ELF-1 (cell line): Measurements from ENCODE around the gene ZNF276.
"Not testable (repeated sequence)": the region's sequence is repeated elsewhere in the genome, so short reads cannot be mapped to it uniquely, and the experiment has no call there.

Source experiments
- DNase-seq: peaks from one replicate; pipeline ENCODE4 v3.0.0-alpha.2; 2016; ENCODE audit warnings: low read depth, low spot score

Gene ZNF276

DNA sequence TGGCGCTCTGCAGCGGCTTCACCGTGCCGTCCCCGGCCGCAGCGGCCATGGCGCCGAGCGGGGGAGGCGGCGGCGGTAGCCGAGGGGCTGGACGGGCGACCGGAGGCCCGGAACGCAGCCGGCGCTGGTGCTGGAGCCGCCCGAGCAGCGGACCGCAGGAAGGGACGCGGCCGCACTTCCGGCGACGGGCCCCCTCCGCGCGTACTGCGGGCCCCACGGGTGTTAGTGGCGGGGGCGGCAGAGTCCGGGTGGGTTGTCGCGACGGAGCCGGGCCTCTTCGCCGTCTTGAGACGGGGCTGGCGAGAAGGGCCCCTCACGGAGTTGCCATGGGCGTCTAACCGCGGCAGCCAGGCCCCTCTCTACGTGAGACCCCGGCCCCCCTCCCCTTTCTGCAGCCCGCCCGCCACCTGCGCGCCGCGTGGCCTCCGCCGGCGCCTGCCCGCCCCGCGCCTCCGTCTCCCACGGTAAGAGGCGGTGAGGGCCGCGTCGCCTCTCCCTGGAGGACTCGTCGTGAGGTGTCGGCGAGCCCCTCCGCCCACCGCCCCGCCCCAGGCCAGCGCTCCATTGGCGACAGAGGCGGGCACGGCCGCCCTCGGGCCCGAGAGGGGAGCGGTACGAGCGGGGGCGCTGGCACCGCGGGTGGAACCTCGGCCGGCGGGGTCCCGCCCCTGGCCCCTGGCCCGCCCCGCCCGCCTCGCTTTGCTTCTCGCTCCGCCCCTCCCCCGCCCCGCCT is at the start of gene ZNF276, which contains the start of gene VPS9D1:
Gene ZNF276 (plus strand): TSS at position 725 of the 733 bp plus-strand sequence. CDS start 104 bp downstream, outside the sequence.
Gene VPS9D1 (minus strand): TSS at position 86 of the 733 bp plus-strand sequence. CDS start 37 bp downstream, at position 49.
- peak; percentile 79 for DNase-seq

- DNase-seq, result not testable (repeated sequence)
Measured at GRCh38 chr16:89671565-89671964, 49.8 kb upstream of the ZNF276 start.

DNA sequence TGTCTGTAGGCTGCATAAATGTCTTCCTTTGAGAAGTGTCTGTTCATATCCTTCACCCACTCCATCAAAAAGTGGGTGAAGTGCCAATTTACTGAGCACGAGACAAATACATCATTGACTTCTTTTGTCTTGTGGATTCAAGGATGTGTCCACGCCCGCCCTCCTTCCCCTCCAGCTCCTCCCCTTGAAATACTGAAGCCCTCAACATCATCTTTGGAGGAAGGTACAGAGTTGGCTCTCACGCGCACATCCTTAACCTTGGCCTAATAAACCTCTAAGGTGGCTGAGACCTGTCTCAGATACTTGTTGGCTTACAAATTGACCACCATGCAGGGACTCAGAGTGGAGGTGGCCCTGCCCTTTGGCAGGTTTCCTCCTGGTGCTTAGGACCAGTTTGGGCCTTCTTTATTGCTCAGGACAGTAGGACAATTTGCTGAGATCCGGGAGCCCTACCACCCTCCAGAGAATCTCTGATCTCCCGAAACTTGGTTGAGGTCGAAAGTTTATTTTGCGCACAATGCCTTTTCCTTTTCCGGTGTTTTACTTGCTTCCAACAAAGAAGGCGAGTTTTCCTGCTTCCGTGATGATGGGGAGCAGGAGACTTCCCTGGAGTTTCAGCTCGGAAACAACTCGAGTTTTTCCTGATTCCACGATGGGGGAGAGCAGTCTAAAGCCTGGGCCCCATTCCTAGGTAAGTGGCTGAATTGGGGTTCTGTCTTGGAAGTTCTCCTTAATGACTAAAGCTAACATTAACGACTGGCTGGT is 49.0 kb upstream of the ZNF276 start:
- no peak for DNase-seq

DNA sequence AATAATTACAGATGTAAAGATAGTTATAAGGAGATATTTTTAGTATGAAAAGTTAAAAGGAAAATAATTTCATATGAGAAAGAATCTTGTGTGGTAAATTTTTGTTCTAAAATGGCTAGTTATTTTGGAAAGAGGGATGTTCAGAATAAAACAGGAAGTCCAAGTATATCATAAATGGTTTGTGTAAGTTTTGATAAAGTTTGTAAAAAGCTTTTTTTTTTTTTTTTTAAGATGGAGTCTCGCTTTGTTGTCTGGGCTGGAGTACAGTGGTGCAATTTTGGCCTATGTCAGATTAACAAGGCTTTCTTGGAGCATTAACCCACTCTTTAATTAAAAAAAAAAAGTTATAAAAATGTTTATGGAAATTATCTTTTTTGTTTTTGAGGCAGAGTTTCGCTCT is 43.1 kb upstream of the ZNF276 start:
- no peak for DNase-seq

- no peak for DNase-seq
Measured at GRCh38 chr16:89685916-89686315, 35.4 kb upstream of the ZNF276 start.

DNA sequence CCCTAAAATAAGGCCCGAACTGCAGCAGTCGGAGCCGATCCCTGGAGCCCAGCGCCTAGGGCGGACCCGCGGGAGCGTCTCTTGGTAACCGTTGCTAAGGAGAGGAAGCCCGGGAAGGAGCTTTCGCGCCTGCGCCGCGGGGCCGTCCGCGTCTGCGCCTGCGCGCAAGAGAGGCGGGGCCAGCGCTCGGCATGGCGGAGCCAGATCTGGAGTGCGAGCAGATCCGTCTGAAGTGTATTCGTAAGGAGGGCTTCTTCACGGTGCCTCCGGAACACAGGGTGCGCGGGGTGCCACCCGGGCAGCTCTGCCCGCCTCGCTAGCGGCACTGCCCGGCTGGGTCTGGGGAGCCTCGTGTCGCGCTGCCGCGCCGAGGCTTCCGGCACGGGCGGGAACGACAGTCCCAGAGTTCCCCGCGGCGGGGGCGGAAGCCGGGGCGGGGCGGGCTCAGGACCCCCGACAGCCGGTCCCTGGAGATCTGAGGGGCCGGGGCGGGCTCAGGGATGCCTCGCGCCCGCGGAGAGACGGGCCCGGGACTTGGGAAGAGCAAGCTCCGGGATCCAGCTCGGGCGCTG is 34.7 kb upstream of the ZNF276 start, which contains the start of gene CDK10:
Gene CDK10 (plus strand): TSS at position 170 of the 572 bp plus-strand sequence. CDS start 22 bp downstream, at position 192.
- peak; percentile 96 for DNase-seq

GRCh38 chr16:89687092-89687940 is 34.0 kb upstream of the ZNF276 start:
- DNase-seq, result peak; percentile 71

- no peak for DNase-seq
Measured at GRCh38 chr16:89688395-89688794, 32.9 kb upstream of the ZNF276 start.

GRCh38 chr16:89689142-89689541 is 32.2 kb upstream of the ZNF276 start:
- no peak for DNase-seq

DNA sequence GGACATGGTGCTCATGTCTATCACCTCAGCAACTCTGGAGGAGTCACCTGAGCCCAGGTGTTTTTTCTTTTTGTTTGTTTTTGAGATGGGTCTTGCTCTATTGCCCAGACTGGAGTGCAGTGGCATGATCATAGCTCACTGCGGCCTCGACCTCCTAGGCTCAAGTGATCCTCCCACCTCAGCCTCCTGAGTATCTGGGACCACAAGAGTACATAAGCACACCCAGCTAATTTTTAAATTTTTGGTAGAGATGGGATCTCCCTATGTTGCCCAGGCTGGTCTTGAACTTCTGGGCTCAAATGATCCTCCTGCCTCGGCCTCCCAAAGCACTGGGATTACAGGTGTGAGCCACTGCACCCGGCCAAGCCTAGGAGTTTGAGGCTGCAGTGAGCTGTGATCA is 31.7 kb upstream of the ZNF276 start:
- DNase-seq, result not testable (repeated sequence)

- DNase-seq, result no peak
Measured at GRCh38 chr16:89690392-89690901, 30.9 kb upstream of the ZNF276 start.

DNA sequence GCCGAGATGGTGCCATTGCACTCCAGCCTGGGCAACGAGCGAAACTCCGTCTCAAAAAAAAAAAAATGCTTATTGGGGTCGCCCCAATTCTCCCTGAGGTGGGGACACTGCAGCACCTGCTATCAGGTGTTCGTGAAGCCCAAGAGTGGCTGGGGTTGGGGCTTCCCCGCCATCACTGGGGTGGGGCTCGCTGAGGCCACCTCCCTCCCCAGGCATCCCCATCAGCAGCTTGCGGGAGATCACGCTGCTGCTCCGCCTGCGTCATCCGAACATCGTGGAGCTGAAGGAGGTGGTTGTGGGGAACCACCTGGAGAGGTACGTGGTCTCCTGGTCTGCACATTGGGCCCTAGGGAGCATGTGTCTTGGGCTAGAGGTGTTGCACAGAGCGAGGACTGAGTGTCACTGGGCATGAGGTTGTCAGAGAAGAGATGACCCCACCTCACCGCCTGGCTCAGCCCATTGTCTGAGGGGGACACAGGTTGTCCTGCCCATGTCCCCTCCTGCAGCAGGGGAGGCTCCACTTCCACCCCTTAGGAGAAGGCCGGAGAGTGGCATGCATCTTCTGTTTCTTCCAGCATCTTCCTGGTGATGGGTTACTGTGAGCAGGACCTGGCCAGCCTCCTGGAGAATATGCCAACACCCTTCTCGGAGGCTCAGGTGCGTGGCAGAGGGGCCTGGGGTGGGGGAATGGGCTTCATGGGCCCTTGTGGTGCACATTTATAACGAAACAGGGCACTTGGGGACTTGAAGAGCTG is 29.9 kb upstream of the ZNF276 start:
- no peak for DNase-seq

DNA sequence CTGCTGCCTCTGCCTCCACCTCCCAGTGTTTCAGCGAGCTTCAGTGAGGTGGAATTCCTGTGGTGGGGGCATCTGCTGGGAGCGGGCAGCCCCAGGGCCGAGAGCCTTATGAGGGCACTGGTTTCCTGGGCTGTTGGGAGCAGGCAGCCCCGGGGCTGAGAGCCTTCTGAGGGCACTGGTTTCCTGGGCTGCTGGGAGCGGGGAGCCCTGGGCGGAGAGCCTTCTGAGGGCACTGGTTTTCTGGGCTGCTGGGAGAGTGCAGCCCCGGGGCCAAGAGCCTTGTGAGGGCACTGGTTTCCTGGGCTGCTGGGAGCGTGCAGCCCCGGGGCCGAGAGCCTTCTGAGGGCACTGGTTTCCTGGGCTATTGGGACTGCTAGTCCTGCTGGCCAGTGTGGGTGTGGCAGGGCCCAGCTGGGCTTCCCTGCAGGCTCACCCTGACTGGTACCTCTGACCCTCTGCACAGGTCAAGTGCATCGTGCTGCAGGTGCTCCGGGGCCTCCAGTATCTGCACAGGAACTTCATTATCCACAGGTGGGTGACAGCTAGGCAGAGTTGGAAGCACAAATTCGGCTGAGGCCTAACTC is 29.3 kb upstream of the ZNF276 start:
- peak; percentile 32 for DNase-seq

- DNase-seq, result no peak
Measured at GRCh38 chr16:89693289-89693731, 28.0 kb upstream of the ZNF276 start.

DNA sequence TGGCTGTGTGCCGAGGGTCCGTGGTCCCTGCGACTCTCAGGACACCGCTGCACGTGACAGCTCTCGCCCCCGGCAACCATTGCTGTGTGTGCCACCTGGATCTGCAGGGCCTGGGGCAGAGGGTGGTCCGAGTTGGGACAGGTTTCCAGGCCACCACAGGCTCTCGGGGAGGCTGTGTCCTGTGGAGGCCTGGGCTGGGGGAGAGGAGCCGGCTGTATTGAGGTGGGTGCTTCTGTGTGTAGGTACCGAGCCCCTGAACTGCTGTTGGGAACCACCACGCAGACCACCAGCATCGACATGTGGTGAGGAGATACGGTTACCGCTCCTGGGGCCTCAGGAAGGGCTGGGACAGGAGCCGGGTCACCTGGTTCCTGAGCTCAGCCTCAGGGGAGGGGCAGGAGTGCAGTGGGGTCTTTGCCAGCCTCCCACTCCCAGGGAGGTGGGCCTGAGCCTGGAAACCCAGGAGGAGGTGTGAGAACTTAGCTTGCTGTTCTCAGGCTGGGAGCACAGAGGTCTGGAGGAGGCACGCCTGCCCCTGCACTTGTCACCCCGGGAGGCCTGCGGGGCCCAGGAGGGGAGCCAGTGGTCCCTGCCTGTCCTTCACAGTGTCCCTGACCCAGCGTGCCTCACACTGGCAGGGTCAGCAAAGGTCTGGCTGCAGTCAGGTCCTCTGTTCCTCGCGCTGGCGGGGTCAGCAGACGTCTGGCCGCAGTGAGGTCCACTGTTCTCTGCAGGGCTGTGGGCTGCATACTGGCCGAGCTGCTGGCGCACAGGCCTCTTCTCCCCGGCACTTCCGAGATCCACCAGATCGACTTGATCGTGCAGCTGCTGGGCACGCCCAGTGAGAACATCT is 27.2 kb upstream of the ZNF276 start:
- DNase-seq, result no peak

DNA sequence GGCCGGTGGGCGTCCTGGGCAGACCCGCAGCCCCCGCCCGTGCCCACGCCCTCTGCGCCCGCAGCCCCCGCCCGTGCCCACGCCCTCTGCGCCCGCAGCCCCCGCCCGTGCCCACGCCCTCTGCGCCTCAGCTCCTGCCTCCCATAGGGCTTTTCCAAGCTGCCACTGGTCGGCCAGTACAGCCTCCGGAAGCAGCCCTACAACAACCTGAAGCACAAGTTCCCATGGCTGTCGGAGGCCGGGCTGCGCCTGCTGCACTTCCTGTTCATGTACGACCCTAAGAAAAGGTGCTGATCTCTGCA is 26.6 kb upstream of the ZNF276 start:
- not testable (repeated sequence) for DNase-seq

DNA sequence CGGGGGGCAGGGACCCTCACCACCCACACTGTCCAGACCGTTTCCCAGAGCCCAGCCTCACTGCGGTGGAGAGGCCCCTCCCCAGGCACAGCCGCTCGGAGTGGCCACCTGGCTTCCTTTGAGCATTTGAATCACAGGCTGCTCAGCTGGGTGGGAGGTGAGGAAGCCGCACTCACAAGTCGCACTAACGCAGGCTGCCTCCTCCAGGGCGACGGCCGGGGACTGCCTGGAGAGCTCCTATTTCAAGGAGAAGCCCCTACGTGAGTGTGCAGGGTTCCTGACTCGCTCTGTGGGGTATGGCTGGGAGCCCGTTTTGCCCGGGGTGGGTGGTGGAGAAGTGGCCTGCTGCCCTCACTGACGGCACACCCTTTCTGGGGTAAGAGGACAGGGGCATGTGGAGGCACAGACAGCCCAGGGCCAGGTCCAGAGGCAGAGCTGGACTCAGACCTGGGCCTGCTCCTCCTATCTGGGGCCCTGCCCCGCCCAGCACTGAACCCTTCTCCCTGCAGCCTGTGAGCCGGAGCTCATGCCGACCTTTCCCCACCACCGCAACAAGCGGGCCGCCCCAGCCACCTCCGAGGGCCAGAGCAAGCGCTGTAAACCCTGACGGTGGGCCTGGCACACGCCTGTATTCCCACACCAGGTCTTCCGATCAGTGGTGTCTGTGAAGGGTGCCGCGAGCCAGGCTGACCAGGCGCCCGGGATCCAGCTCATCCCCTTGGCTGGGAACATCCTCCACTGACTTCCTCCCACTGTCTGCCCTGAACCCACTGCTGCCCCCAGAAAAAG is 26.1 kb upstream of the ZNF276 start:
- DNase-seq, result no peak

- DNase-seq, result no peak
Measured at GRCh38 chr16:89695875-89696669, 25.3 kb upstream of the ZNF276 start.
